Fibroblast of lung (primary cell): ENCODE data around the gene SKP1.
"Not testable (repeated sequence)": the region's sequence is repeated elsewhere in the genome, so short reads cannot be mapped to it uniquely, and the experiment has no call there.

Experiments
- CTCF ChIP-seq, 2 donors: IDR thresholded peaks in 1 of 2; conservative IDR thresholded peaks in 1 of 2; 1 replicate in 1 of 2; 2 replicates in 1 of 2; pipeline ENCODE4 v1.5.1; 2011 to 2012; ENCODE audit warnings: low read length in 2 of 2, control low read depth in 1 of 2, inconsistent platforms in 1 of 2, low read depth in 1 of 2, mild to moderate bottlenecking in 1 of 2
- EZH2 ChIP-seq: IDR thresholded peaks from 2 replicates; pipeline ENCODE4 v1.5.1; 2012; ENCODE audit warnings: low read length, control low read depth, mild to moderate bottlenecking; ENCODE audit errors: missing control alignments

GRCh38 chr5:134221690-134222089, 44.9 kb upstream of the SKP1 start:
- not testable (repeated sequence) for TF ChIP-seq CTCF (conservative IDR thresholded peaks at IDR 0.05 in 1 of 2, IDR thresholded peaks at IDR 0.05 in 1 of 2; ENCODE audit: low read depth in 1 of 2, low read length in 2 of 2); EZH2
